ENCODE measurements around the gene TOX2. TPM values are rescaled to one million over a fixed set of nuclear protein-coding genes. Genes with fewer than 3 reads are reported as not detected.

Gene TOX2
- total and polyA plus RNA-seq, 2 of the 8 experiments (the other 6 are each of a cell fraction or from before 2014, with no cell fraction given): 1.8 to 3.4 TPM

DNA sequence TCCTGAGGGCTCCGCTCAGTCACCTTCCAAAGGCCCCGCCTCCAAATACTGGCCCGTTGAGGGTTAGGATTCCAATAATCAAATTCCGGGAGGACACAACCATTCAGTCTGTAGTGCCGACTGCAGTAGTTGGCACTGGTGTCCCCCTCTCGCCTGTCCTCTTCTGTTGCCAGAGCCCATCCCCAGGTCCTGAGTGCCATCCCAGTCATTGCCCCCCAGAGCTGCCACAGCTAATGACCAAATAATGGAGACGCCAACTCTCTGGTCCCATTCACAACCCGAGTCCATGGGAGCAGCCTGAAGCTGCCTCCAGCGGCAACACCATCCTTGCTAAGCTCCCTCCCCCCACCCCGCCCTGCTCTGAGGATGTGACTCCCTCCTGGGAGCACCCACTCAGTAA lies 156.4 kb downstream of the TOX2 start (continued):
- TF ChIP-seq EGR1 (IDR thresholded peaks at IDR 0.05; ENCODE audit: borderline replicate concordance, low read depth, low read length): no peak
- no peak for TF ChIP-seq POLR2A (IDR thresholded peaks at IDR 0.05; ENCODE audit: control extremely low read depth in 1 of 2, low read depth in 2 of 2, low read length in 2 of 2)
- TF ChIP-seq EP300 (IDR thresholded peaks at IDR 0.05; ENCODE audit: borderline replicate concordance in 1 of 2, low read depth in 2 of 2, low read length in 2 of 2): no peak
- no peak for TF ChIP-seq NRF1 (IDR thresholded peaks at IDR 0.05; ENCODE audit: low read depth, low read length)

Measured in H1 (cell line).